Measurements from ENCODE around the gene PCBP4. TPM values are rescaled to one million over a fixed set of nuclear protein-coding genes. Genes with fewer than 3 reads are reported as not detected.

PCBP4 gene
- total RNA-seq, 2 experiments from 2014 or later, result 11.4 to 21.1 TPM

DNA sequence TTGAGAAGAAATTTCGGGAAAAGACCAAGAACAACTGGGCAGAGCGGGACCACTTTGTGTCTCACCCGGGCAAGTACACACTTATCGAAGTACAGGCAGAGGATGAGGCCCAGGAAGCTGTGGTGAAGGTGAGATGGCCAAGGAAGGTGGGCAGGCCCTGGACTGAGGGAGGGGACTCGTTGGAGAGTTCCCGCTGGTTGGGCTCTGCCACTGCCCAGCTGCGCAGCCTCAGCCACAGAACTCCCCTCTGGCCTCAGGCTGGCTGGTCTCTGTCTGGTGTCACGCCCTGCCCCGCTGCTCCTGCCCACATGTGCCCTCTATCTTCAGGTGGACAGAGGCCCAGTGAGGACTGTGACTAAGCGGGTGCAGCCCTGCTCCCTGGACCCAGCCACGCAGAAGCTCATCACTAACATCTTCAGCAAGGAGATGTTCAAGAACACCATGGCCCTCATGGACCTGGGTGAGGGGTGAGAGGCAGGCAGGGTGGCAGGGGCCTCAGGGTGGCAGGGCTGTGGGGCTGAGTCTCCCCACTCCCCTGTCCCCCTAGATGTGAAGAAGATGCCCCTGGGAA, 22.7 kb downstream of the PCBP4 start:
- H3K4me3 Mint-ChIP-seq, result no peak overlapping the region

DNA sequence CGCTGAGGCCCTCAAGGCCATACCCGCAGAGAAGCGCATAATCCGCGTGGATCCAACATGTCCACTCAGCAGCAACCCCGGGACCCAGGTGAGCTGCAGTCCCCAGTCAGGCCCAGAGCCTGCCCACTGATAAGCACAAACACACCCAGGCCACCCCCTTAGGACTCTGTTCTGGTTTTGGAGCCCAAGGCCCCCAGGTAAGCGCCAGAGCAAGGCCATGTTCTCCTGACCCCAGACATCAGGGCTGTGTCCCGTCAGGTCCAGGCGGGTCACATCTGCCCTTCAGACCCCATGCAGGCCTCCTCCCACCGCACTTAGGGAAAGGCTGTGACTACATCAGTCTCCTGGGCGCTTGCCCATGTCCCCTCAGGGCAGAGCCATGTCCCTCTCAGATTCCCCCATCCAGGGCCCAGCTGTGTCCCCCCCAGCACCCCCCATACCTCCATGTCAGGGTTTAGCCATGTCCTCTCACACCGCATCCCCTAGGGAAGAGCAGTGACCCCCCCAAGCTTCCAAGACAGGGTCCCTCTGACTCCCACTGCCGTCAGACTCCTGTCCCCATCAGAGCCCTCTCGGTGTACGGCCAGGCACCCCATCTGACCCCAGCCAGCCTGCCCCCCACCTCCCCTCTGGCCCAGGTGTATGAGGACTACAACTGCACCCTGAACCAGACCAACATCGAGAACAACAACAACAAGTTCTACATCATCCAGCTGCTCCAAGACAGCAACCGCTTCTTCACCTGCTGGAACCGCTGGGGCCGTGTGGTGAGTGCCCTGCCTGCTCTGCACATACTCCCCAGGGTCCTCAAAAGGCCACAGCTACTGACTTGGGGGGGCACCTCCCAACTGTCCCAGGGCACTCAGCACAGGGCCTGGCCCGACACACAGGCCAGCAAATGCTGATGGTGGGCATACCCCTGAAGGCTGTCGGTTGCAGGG, 23.5 kb downstream of the PCBP4 start:
- H3K27ac Mint-ChIP-seq, result no peak overlapping the region
- ATAC-seq, result no peak
- CTCF ChIA-PET, result interaction anchor here (0.8 to 4.9 kb wide), 16 partner anchors 9 to 427 kb away, joined by 3 to 65 read pairs (median 4); partner anchors contain the start of genes ABHD14A, ABHD14B, ACY1 and DUSP7
- DNase-seq, result no peak
- no peaks in the 10 kb centered on the region for H3K9me3 Mint-ChIP-seq (ENCODE audit: low read depth)
- H3K4me3 Mint-ChIP-seq, result no peak overlapping the region
- peaks cover 5% of the 10 kb centered on the region for H3K36me3 Mint-ChIP-seq
- H3K4me1 Mint-ChIP-seq, result peaks cover 34% of the 10 kb centered on the region
- H3K27me3 Mint-ChIP-seq, result no peaks in the 10 kb centered on the region

More for the DNA sequence above, 22.7 kb downstream of the PCBP4 start:
- peaks cover 29% of the 10 kb centered on the region for H3K4me1 Mint-ChIP-seq
- ATAC-seq (no peak), DNase-seq (no peak)
- H3K27ac Mint-ChIP-seq, result no peak overlapping the region
- H3K9me3 Mint-ChIP-seq (ENCODE audit: low read depth), result no peaks in the 10 kb centered on the region
- no peaks in the 10 kb centered on the region for H3K27me3 Mint-ChIP-seq
- CTCF ChIA-PET, result interaction anchor here (0.9 to 4.9 kb wide), 4 partner anchors 29 to 200 kb away, joined by 3 to 65 read pairs (median 14); partner anchors contain the start of genes ABHD14A, ABHD14B and ACY1
- peaks cover 5% of the 10 kb centered on the region for H3K36me3 Mint-ChIP-seq

DNA sequence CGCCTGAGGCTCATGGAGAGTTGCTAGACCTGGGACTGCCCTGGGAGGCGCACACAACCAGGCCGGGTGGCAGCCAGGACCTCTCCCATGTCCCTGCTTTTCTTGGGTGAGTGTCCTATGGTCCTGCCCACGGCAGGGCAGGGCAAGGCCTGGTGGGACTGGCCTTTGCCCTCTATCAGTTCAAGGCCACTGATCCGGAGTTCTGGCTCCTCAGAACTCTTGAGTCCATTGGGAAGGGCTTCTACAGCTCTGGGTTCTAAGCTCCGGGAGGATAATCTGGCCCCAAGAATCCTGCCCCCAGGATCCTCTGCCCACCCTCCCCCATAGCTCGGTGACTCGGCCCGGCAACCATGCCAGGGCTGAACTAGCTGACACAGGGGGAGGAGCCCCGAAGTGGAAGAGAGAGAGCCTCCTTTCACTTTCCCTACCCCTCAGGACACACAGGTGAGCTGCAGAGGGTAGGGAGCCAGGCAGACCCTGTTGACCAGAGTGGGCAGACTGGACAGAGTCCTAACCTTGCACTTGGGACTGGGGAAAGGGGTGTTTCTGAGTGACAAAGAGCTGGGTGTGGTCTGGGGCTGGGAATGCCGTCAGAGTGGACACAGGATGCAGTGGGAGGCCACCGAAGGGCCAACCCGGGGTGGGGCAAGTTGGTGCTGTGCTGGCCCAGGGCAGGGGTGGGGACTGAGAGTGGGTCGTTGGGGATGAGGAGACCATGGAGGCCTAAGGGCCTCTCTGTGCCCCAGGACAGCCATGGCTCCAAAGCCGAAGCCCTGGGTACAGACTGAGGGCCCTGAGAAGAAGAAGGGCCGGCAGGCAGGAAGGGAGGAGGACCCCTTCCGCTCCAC, 24.4 kb downstream of the PCBP4 start:
- DNase-seq (peak; percentile 82), ATAC-seq (peak; percentile 13)
- H3K27ac Mint-ChIP-seq, result peak overlapping the region; percentile 88
- H3K27me3 Mint-ChIP-seq, result no peaks in the 10 kb centered on the region
- H3K36me3 Mint-ChIP-seq, result peaks cover 5% of the 10 kb centered on the region
- CTCF ChIA-PET, result interaction anchor here (0.6 to 4.9 kb wide), 19 partner anchors 10 to 443 kb away, joined by 3 to 65 read pairs (median 4); partner anchors contain the start of genes ABHD14A, ABHD14B, ACY1 and DUSP7
- H3K4me3 Mint-ChIP-seq, result peak overlapping the region; percentile 80
- peaks cover 40% of the 10 kb centered on the region for H3K4me1 Mint-ChIP-seq
- no peaks in the 10 kb centered on the region for H3K9me3 Mint-ChIP-seq (ENCODE audit: low read depth)

GRCh38 chr3:51941798-51942602, 25.3 kb downstream of the PCBP4 start, which contains the start of the genes PARP3 and RRP9:
PARP3 (plus strand) TSS chr3:51942363; CDS start chr3:51943356, 993 bp downstream.
RRP9 (minus strand) TSS chr3:51941904; CDS start chr3:51941867, 37 bp downstream.
- DNase-seq, result peak; percentile 100
- ATAC-seq, result peak; percentile 94
- Mint-ChIP-seq H3K36me3 (peaks cover 11% of the 10 kb centered on the region), H3K27ac (peak within 1 kb of the TSS; percentile 88), H3K9me3 (ENCODE audit: low read depth) (no peaks in the 10 kb centered on the region), H3K27me3 (no peaks in the 10 kb centered on the region), H3K4me3 (peak within 1 kb of the TSS; percentile 80), H3K4me1 (peaks cover 46% of the 10 kb centered on the region)
- CTCF ChIA-PET, result interaction anchor here (0.6 to 4.9 kb wide), 33 partner anchors 11 to 442 kb away, joined by 3 to 65 read pairs (median 3); partner anchors contain the start of genes ABHD14A, ABHD14B, ACY1 and DCAF1

DNA sequence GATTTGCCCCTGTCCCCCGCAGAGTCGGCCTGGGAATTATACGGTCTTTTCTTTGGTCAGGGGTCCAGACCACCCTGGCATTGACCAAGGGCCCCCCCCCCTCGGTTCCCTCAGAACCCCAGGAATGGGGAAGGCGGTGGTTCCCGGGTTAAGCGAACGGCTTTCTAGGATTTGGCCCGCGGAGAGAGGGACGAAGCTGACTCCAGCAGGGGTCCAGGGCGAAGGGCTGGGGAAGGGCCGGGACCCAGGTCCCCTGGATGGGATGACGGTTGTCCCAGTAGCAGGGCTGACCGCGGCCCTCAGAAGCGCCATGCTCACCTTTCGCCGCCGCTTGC, 25.8 kb downstream of the PCBP4 start:
- CTCF ChIA-PET, result interaction anchor here (0.6 to 4.9 kb wide), 22 partner anchors 14 to 441 kb away, joined by 3 to 65 read pairs (median 4); partner anchors contain the start of genes ABHD14A, ABHD14B, ACY1 and DCAF1
- Mint-ChIP-seq H3K9me3 (ENCODE audit: low read depth) (no peaks in the 10 kb centered on the region), H3K4me1 (peaks cover 46% of the 10 kb centered on the region), H3K36me3 (peaks cover 11% of the 10 kb centered on the region), H3K27ac (peak overlapping the region; percentile 66), H3K4me3 (peak overlapping the region; percentile 80), H3K27me3 (no peaks in the 10 kb centered on the region)
- ATAC-seq, result no peak
- DNase-seq, result no peak

GRCh38 chr3:51940648-51941462, 26.4 kb downstream of the PCBP4 start:
- H3K4me3 Mint-ChIP-seq, result peak overlapping the region; percentile 80
- H3K27ac Mint-ChIP-seq, result peak overlapping the region; percentile 66
- H3K36me3 Mint-ChIP-seq, result peaks cover 14% of the 10 kb centered on the region
- DNase-seq, result peak; percentile 39
- H3K9me3 Mint-ChIP-seq (ENCODE audit: low read depth), result no peaks in the 10 kb centered on the region
- CTCF ChIA-PET, result interaction anchor here (0.6 to 4.9 kb wide), 22 partner anchors 14 to 441 kb away, joined by 3 to 65 read pairs (median 4); partner anchors contain the start of genes ABHD14A, ABHD14B, ACY1 and DCAF1
- peaks cover 46% of the 10 kb centered on the region for H3K4me1 Mint-ChIP-seq
- no peak for ATAC-seq
- no peaks in the 10 kb centered on the region for H3K27me3 Mint-ChIP-seq

GRCh38 chr3:51938780-51939425, 28.4 kb downstream of the PCBP4 start:
- Mint-ChIP-seq H3K36me3 (peaks cover 21% of the 10 kb centered on the region), H3K4me3 (no peak overlapping the region), H3K4me1 (peaks cover 46% of the 10 kb centered on the region), H3K9me3 (ENCODE audit: low read depth) (no peaks in the 10 kb centered on the region), H3K27me3 (no peaks in the 10 kb centered on the region), H3K27ac (no peak overlapping the region)
- DNase-seq (no peak), ATAC-seq (no peak)
- CTCF ChIA-PET, result interaction anchor here (1.4 kb wide), 1 partner anchor 35 kb away, joined by 4 read pairs; the partner anchor contains the start of gene ABHD14B

GRCh38 chr3:51937611-51938450, 29.4 kb downstream of the PCBP4 start:
- DNase-seq (no peak), ATAC-seq (no peak)
- no peak overlapping the region for H3K4me3 Mint-ChIP-seq
- H3K27ac Mint-ChIP-seq, result peak overlapping the region; percentile 54
- H3K36me3 Mint-ChIP-seq, result peaks cover 23% of the 10 kb centered on the region
- H3K4me1 Mint-ChIP-seq, result peaks cover 41% of the 10 kb centered on the region
- no peaks in the 10 kb centered on the region for H3K9me3 Mint-ChIP-seq (ENCODE audit: low read depth)
- no peaks in the 10 kb centered on the region for H3K27me3 Mint-ChIP-seq
- CTCF ChIA-PET, result interaction anchor here (1.4 kb wide), 1 partner anchor 36 kb away, joined by 4 read pairs; the partner anchor contains the start of gene ABHD14B

GRCh38 chr3:51937014-51937413, 30.2 kb downstream of the PCBP4 start:
- Mint-ChIP-seq H3K36me3 (peaks cover 23% of the 10 kb centered on the region), H3K9me3 (ENCODE audit: low read depth) (no peaks in the 10 kb centered on the region), H3K27me3 (no peaks in the 10 kb centered on the region), H3K4me1 (peaks cover 33% of the 10 kb centered on the region), H3K27ac (no peak overlapping the region), H3K4me3 (no peak overlapping the region)
- DNase-seq, result no peak
- no peak for ATAC-seq
- CTCF ChIA-PET, result interaction anchor here (0.7 kb wide), 1 partner anchor 251 kb away, joined by 3 read pairs; no protein-coding TSS in a partner anchor
